ENCODE data around the gene DRC1.

GRCh38 chr2:26450031-26450635 is 48.4 kb downstream of the DRC1 start:
- TF ChIP-seq POLR2AphosphoS5 (IDR thresholded peaks at IDR 0.05): no peak
- no peak for TF ChIP-seq CTCF (IDR thresholded peaks at IDR 0.05)
- TF ChIP-seq POLR2A (IDR thresholded peaks at IDR 0.05): no peak
